ENCODE measurements around the gene CMPK1.
"Not testable (repeated sequence)": the region's sequence is repeated elsewhere in the genome, so short reads cannot be mapped to it uniquely, and the experiment has no call there.

CMPK1 gene

DNA sequence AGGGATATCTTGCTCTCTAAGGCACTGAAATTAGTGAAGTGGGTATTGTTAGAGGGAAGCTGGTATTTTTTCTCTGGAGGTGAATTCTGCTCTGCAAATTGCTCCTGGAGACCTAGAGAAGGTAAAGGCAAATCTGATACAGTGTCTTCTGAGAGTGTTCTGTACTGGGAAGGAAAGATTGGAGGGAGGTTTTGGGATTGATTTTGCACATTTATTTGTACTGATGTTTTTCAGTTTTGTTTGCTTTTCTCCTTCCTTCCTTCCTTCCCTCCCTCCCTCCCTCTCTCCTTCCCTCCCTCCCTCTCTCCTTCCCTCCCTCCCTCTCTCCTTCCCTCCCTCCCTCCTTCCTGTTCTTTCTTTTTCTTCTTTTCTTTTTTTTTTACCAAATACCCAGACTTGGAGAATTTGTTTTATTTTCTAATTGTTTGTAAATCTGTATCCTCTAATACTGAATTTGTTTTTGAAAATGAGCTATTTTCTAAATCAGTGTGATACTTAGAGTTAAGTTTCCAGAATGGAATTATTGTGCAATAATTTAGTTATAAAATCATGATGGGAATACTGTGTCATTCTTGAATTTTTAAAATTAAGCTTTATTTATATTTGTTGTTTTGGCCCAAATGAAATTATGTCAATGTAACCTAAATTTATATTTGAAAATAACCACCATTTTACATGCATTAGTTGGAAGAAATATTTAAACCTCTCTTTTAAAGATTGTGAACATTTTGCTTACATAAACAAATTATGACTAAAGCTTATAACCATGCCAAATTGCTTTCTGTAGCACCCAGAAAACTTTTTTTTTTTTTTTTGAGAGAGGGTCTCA is 4.9 kb downstream of the CMPK1 start:
- DNase-seq (ENCODE audit: low read depth in 2 of 2), result no peak

DNA sequence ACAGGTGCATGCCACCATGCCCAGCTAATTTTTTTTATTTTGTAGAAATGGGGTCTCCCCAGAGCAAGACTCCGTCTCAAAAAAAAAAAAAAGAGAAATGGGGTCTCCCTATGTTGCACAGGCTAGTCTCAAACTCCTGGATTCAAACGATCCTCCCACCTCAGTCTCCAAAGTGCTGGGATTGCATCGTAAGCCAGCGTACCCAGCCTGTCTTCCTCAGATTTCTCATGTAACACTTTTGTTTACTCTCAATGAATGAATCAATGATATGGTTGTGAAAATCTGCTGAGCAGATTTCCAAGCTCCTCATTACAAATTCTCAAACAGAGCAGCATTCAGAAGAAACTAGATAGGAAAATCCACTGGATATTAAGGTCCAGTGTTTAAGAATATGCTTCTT is 6.6 kb downstream of the CMPK1 start:
- DNase-seq (ENCODE audit: low read depth in 2 of 2), result no peak

DNA sequence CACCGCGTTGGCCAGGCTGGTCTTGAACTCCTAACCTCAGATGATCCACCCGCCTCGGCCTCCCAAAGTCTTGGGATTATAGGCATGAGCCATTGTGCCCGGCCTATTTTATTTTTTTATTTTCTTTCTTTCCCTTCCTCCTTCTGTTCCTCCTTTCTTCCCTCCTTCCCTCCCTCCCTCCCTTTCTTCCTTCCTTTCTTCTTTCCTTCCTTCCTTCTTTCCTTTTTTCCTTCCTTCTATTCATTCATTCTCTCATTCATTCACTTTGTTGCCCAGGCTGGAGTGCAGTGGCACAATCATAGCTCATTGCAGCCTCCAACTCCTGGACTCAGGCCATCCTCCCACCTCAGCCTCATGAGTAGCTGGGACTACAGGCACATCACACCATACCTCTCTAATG is 13.4 kb downstream of the CMPK1 start:
- not testable (repeated sequence) for DNase-seq (ENCODE audit: low read depth in 2 of 2)

DNA sequence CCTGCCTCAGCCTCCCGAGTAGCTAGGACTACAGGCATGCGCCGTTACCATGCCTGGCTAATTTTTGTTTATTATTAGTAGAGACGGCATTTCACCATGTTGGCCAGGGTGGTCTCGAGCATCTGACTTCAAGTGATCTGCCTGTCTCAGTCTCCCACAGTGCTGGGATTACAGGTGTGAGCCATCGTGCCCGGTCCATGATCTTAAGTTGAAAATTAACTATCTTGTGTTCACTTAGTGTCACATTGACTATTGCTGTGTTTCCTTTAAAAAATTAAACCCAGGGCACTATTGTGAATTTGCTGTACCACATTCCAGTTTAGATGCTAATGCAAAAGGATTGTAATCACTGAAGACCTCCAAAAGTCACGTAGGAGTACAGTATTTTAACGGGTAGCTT is 14.1 kb downstream of the CMPK1 start:
- DNase-seq (ENCODE audit: low read depth in 2 of 2), result no peak

DNA sequence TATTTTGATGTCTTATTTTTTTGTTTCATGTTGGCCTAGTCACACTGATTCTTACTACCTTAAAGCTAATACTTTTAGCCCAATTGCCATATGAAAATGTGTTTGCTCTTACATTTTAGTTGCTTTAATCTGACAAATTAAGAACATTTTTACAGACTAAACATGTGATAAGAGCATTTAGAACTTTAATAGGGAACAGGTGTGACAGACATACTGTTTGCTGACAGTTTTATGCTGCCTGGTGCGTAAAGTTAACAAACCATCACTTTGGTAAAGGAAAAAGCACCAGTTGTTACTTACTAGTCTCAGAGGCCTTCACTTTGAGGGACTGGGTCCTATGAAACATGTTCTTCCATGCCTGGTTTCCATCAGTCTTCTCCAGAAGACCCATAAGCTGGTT is 14.7 kb downstream of the CMPK1 start:
- DNase-seq (ENCODE audit: low read depth in 2 of 2), result no peak

DNA sequence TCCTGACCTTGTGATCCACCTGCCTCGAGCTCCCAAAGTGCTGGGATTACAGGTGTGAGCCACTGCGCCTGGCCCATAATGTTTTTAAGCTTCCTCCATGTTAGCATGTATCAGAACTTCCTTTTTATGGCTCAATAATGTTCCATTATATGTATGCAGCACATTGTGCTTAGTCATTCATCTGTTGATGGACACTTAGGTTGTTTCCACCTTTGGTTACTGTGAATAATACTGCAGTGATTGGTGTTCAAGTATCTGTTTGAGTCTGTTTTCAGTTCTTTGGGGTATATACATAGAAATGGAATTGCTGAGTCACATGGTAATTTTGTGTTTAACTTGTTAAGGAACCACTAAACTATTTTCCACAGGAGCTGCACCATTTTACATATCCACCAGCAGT is 17.7 kb downstream of the CMPK1 start:
- DNase-seq (ENCODE audit: low read depth in 2 of 2), result no peak

DNA sequence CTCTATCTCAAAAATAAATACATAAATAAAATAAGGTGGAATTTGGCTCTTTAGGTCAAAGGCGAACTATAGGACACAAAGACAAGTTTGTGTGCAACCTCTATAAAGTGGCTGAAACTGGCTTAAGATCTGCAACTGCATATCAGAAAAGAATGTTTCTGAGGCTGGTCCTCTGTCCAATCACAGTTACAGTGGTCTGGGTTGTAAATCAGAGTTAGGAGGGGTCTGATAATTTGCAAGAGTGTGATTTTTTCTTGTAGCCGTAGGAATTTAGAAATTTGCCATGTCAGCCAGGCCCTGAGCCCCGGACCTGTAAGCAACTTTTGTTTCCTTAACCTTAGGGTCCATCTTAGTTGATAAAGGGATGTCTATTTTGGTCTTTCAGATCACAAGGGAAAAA is 27.8 kb downstream of the CMPK1 start:
- no peak for DNase-seq (ENCODE audit: low read depth in 2 of 2)

DNA sequence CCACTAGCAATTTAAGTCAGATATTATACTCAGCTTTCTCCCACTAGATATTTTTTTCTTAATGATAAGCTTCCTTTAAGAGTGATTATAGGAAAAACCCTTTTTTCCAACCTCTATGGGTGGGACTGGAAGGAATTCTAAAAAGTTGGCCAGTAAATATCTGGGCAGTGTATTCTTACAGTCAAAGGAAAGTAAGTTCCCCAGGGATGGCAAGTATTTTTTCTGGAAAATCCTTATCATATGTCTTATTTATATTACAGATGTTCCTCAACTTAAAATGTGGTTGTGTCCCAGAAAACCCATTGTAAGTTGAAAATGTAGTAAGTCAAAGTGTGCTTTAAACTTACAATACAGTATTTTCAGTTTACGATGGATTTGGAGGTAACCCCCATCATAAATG is 29.2 kb downstream of the CMPK1 start:
- no peak for DNase-seq (ENCODE audit: low read depth in 2 of 2)

DNA sequence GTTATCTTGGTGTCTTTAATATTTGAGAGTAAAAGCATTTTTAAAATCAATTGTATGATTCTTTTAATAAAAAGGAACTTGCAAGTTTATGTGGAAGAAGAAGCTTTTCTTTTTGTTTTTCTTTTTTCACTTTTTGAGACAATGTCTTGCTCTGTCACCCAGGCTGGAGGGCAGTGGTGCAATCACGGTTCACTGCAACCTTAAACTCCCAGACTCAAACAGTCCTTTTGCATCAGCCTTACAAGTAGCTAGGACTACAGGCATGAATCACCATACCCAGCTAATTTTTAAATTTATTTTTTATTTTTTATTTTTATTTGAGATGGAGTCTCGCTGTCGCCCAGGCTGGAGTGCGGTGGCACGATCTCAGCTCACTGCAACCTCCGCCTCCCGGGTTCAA is 34.1 kb downstream of the CMPK1 start:
- DNase-seq (ENCODE audit: low read depth in 2 of 2), result no peak

DNA sequence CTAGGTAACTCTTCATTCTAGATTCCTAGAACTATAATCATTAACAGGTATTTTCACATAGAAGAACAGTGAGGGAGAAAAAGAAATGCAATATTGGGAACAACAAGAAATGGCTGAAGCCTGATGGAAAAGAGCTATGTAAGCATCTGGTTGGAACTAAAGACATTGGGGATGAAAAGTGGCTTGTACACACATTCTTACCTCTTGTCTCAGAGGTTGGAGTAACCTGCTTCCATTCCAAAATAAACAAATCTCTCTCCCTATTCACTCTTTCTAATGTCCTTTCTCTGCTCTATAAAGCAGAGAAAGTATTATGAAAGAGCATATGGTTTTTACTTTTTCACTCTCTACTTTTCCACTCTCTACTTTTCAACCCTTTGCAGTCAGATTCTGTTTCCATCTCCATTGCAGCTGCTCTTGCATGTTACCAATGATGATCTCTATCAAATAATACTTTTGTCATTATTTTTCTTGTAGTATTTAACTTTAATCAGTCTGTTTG is 37.5 kb downstream of the CMPK1 start:
- DNase-seq (ENCODE audit: low read depth in 2 of 2), result no peak

DNA sequence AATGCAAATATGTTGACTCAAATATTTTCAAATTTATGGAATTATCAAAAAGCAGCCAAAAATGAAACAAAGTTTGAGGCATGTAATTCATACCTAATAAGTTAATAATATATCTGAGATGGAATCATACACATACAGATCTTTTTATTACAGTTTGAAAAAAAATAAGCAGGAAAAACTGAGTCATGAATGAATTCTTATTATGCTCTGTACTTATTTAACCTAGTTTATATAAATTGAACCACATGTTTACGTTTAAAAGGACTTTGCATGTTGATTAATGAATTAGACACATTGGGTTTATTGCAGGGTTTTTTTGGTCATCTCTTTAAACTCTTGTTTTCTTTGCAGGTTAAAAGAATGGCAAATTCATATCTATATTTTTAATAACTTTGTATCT is 40.9 kb downstream of the CMPK1 start:
- no peak for DNase-seq (ENCODE audit: low read depth in 2 of 2)

DNA sequence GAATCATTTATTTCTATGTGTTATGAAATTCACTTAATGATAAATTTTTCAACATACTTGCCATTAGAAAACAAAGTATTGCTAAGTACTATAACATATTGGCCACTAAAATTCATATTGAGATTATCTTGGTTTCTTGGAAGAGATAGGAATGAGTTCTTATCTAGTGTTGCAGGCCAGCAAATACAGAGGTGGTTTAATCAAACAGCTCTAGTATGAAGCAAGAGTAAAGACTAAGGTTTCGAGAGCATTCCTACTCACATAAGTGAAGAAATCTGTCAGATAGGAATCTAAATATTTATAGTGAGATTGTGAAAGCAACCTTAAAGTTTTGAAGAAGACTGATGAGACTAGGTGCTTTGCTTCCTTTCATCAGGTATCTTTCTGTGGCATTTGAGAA is 44.6 kb downstream of the CMPK1 start:
- DNase-seq (ENCODE audit: low read depth in 2 of 2), result no peak

DNA sequence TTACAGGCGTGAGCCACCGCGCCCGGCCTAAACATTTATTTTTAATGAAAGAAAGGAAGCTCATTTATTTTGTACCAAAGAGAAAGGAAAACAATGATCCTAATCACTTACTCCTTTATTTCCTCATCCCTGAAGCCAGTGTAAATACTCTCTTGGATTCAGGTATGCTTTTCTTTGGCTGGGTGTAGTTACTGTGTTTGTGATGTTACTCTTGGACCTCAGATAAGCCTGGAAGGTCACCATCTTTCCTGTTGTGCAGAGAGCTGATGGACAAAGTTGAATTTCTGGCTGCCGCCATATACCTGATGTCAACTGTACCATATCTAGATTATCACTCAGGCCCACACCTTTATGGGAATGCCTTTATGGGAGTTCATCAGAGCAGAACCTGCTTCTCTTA is 47.1 kb downstream of the CMPK1 start:
- DNase-seq (ENCODE audit: low read depth in 2 of 2), result no peak

DNA sequence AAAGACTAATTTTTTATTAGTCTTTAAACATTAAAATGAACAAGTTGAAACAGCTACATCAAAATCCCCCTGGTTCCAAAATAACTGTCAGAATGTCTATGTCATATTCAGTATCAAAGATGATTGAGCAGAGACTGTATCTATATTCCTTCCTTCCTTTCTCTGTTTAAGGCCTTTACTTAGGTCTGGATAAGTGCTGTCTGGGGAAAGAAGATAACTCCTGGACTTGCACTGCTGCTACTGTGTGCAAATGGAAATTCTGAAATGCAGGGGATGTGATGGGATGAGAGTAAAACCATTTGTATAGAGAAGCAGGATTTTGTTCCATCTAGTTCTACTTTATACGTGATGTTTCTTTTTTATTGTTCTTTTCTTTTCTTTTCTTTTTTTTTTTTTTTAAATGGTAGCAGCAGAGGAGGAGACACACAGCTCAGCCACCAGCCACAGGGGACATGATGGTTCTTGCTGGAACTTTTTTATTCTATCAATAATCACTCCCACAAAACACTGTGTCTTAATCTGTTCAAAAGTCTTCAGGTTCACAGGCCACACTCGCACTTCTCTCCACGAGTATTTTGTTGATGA is 48.9 kb downstream of the CMPK1 start:
- DNase-seq (ENCODE audit: low read depth in 2 of 2), result no peak

DNA sequence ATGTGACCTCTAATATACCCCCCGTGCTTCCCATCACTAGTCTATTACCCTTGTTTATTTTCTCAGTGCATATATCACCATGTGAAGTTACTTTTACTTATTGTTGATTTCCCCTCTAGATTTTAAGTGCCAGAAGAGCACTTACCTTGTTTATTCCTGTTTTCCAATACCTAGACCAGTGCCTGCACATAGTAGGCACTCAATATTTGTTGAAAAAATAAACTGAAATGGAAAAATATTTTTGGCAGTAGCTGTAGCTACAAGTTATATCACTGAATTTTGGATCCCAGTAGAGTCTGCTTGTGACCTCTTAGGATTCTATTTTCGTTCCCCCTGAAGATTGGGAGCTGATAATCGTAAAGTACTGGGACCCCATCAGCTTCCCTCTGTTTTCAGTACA is 50.5 kb downstream of the CMPK1 start:
- DNase-seq (ENCODE audit: low read depth in 2 of 2), result no peak

DNA sequence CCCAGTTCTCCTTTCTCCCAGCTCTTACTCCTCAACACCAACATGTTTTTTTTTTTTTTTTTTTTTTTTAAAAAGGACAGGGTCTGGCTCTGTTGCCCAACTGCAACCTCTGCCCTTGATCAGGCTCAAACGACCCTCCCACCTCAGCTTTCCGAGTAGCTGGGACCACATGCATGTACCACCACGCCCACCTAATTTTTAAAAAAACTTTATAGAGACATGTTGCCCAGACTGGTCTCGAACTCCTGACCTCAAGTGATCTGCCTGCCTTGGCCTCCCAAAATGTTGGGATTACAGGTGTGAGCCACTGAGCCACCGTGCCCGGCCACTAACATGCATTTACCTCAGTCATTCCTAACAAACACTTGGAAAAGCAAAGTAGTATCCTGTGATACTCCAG is 51.4 kb downstream of the CMPK1 start:
- DNase-seq (ENCODE audit: low read depth in 2 of 2), result no peak

DNA sequence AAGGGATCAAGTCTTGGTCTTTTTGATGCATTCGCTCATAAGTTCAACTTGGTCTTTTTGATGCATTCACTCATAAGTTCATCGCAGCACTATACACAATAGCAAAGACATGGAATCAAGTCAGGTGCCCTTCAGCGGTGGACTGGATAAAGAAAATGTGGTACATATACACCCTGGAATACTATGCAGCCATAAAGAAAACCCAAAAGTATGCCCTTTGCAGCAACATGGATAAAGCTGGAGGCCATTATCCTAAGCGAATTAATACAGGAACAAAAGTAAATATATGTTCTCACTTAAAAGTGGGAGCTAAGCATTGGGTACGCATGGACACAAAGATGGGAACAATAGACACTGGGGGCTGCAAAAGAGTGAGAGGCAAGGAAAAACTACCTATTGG is 52.7 kb downstream of the CMPK1 start:
- DNase-seq (ENCODE audit: low read depth in 2 of 2), result no peak

DNA sequence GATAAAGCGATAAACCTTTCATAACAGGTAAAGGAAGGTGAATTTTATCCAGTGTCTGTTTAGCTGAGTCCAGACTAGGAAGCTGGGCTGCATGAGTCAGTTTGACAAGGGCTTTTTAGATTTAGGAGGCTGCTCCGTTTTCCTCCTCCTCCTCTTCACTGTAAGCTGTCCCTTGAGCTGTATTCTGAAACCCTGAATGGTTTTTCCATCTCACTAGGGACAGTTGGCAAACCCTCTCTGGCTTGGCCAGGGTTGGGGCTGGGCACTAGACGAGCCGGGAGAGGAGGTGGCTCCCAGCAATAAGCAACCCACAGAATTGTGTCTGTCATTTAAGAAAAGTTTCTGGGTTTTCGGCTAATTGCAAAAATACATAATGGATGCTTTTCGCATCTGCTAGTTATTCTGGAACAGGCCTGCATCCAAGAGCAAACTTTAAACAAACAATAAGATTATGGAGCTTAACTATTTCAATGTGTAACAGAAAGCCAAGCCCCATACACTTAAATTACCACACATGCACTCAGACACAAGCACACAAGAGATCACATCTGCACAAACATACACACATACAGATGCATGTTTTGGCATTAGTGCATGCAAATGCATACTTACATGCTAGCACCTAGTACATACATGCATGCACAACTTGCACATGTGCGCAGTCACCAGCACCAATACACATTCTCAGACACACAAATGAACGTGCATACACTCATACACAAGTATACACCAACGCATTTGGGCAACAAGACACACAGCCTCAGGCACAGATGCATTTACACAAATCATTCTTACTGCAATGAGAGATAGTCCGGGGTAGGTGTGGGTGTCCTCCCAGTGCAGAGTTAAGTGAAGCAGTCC is 54.7 kb downstream of the CMPK1 start:
- DNase-seq (ENCODE audit: low read depth in 2 of 2), result no peak

DNA sequence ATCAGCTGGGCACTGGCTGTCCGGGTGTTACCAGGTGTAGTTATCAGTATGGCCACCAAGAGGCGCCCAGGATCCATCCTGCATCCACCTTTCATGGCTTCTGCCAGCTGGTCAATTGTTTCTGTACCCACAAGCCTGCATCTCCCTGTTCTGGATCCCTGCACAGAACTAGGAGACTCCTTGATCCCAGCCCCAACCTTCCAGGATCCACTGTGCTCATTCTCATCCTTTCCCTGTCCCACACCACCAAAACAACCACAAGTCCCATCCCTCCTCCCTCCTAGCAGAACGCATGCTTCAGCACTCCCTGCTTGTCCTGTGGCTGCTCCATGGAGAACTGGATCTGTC is 55.3 kb downstream of the CMPK1 start:
- peak; percentile 9 to 38 for DNase-seq (ENCODE audit: low read depth in 2 of 2)

DNA sequence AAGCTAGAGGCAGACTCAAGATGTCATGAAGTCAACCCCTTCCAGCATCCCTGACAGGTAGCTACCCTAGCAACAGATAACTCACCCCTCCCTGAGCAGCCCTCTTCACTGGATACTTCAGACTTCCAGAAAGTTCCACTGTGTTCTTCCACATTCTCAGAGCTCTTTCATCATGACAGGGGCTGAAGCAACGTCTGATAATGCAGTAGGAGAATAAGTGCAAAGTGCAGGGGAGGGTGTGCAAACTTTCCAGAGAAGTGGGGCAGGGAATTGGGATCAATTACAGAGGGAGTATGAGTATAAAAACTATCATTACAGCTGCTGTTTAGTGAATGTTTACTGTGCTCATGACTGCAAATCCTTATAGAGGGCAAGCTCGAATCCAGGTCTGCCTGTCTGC is 56.1 kb downstream of the CMPK1 start:
- no peak for DNase-seq (ENCODE audit: low read depth in 2 of 2)

DNA sequence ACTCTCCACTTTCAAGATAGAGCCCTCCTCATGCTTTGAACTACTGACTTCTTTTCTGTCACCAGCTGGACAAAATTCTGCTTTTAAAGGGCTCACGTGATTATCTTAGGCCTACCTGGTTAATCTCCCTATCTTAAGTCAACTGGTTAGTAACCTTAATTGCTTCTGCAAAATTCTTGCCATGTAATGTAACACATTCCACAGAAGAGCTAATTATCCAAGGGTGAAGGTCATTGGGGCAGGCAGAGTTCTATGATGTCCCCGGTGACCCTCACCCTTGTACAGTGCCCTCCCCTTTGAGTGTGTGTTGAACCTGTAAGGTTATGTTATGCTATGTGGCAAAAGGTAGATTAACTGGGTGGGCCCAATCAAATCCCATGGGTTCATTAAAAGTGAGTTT is 57.3 kb downstream of the CMPK1 start:
- DNase-seq (ENCODE audit: low read depth in 2 of 2), result no peak

DNA sequence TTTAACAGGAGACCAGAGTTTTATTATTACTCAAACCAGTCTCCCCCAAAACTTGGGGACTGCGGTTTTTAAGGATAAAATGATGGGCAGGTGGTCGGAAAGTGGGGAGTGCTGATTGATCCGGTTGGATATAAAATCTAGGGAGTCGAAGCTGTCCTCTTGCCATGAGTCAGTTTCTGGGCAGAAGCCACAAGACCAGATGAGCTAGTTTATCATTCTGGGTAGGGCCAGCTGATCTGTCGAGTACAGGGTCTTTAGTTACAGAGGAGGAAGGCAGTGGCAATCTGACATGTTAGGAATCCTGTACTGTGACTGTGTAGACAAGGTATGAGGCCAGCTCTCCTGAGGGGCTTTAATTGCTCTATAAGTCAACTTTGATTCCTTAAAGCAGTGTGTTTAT is 59.6 kb downstream of the CMPK1 start:
- DNase-seq (ENCODE audit: low read depth in 2 of 2), result no peak

DNA sequence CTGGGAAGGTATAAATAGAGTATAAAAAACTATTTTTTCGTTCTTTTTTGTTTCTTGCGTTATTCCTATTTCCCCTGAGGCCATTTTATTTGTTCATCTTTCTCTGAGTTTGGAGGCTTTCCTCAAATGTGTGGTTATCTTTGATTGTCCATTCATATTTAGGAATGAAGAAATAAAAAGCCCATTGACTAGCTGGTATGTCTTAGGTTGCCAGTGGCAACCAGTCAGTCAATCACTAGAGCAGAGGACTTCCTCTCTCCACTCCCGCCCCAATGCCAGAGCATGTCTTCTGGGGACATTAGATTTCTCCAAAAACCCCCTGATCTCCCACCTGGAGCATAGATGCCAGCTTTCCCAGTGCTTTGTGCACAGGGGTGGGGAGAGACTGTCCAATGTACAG is 61.8 kb downstream of the CMPK1 start:
- no peak for DNase-seq (ENCODE audit: low read depth in 2 of 2)
